Calu3 (cell line): ENCODE measurements around the gene DNAH6. TPM values are rescaled to one million over a fixed set of nuclear protein-coding genes. Genes with fewer than 3 reads are reported as not detected.

ENCODE experiments used
- BruUV-seq: library from RNA; stranded (reverse); fragments of 400-500 nt; replicated peaks from 2 replicates; lab custom pipeline; 2021; lab: Mats Ljungman, UMichigan
- CTCF ChIA-PET: fragments of 300-600 bp; sonication (Branson Sonifier 250); formaldehyde crosslinking; loops from one replicate; lab custom pipeline; 2022; ENCODE audit warnings: antibody characterized with exemption; lab: Charles Lee
- DNase-seq: peaks from one replicate; pipeline ENCODE4 v3.0.0; 2022
- H3K27ac Mint-ChIP-seq: one replicate; pipeline ENCODE4 v1.8.0; 2022; ENCODE audit warnings: mixed read lengths; ENCODE audit not compliant: unreplicated experiment
- H3K27me3 Mint-ChIP-seq: one replicate; pipeline ENCODE4 v1.8.0; 2022; ENCODE audit warnings: mixed read lengths; ENCODE audit not compliant: unreplicated experiment
- H3K36me3 Mint-ChIP-seq: one replicate; pipeline ENCODE4 v1.8.0; 2022; ENCODE audit warnings: mild to moderate bottlenecking, moderate library complexity, mixed read lengths; ENCODE audit not compliant: insufficient read depth, unreplicated experiment
- H3K4me1 Mint-ChIP-seq: one replicate; pipeline ENCODE4 v1.8.0; 2022; ENCODE audit warnings: mild to moderate bottlenecking, low read depth, mixed read lengths; ENCODE audit not compliant: unreplicated experiment
- H3K4me3 Mint-ChIP-seq: one replicate; pipeline ENCODE4 v1.8.0; 2022; ENCODE audit warnings: mild to moderate bottlenecking, low read depth, moderate library complexity, mixed read lengths; ENCODE audit not compliant: unreplicated experiment
- H3K9me3 Mint-ChIP-seq: one replicate; pipeline ENCODE4 v1.8.0; 2022; ENCODE audit warnings: low read depth, mixed read lengths; ENCODE audit not compliant: unreplicated experiment
- intact Hi-C: fragments of 100-400 bp; cut with micrococcal nuclease; formaldehyde crosslinking; loops from one replicate; pipeline ENCODE4 v1.10.0; 2022; ENCODE audit not compliant: unreplicated experiment
- total RNA-seq: library from RNA; stranded (reverse); gene quantifications from 2 replicates; pipeline ENCODE4 v1.2.3, GENCODE V29; 2022
- TF ChIP-seq, protein P1 (sequence below): fragments of 200-600 bp; IDR thresholded peaks from one replicate; pipeline ENCODE4 v1.8.0; 2022; ENCODE audit warnings: antibody characterized with exemption; ENCODE audit not compliant: unreplicated experiment

Gene DNAH6
- total RNA-seq, 1 experiment from 2014 or later: 1.3 TPM

DNA sequence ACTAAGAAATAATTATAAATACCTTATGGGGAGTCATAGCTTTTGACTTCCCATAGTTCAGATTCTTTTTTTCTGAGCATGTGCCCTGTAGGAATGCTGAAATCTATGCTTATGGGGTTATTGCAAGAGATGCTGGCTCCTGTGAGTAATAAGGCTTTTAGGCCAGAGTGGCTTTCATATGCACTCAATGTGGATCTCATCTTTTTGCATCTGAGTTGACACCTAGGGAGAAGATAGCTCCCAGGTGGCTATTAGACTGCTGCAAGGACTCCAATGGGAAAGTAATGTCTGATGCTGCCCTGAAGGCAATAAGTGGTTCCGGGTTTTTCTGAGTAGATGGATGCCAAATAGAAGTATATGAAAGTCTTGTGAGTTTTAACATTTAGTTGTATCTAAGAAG is 21.0 kb downstream of the DNAH6 start:
- TF ChIP-seq, protein P1, sequence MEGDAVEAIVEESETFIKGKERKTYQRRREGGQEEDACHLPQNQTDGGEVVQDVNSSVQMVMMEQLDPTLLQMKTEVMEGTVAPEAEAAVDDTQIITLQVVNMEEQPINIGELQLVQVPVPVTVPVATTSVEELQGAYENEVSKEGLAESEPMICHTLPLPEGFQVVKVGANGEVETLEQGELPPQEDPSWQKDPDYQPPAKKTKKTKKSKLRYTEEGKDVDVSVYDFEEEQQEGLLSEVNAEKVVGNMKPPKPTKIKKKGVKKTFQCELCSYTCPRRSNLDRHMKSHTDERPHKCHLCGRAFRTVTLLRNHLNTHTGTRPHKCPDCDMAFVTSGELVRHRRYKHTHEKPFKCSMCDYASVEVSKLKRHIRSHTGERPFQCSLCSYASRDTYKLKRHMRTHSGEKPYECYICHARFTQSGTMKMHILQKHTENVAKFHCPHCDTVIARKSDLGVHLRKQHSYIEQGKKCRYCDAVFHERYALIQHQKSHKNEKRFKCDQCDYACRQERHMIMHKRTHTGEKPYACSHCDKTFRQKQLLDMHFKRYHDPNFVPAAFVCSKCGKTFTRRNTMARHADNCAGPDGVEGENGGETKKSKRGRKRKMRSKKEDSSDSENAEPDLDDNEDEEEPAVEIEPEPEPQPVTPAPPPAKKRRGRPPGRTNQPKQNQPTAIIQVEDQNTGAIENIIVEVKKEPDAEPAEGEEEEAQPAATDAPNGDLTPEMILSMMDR: no peak
- no peak overlapping the region for H3K4me3 Mint-ChIP-seq

DNA sequence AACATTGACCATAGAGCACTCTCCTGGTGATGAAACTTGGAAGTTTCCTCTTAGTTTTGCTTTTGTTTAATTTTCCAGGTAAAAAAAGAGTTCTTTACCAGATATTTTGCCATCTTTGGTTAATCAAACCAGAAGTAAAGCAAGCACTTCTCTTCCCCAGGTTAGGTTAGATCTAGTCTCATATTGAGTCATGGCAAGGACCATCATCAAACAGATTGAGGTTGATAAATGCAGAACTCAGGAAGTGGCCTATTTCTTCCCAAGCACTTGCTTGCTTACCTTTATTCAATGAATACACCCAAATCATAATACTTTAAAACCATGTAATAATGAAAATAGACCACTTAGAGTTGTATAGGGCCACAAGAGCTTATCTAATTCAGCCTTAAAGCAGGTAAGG is 23.4 kb downstream of the DNAH6 start:
- TF ChIP-seq, protein P1: no peak
- no peak overlapping the region for H3K4me3 Mint-ChIP-seq
- H3K36me3 Mint-ChIP-seq: no peaks in the 10 kb centered on the region
- no peak overlapping the region for H3K27ac Mint-ChIP-seq
- peaks cover 17% of the 10 kb centered on the region for H3K27me3 Mint-ChIP-seq
- CTCF ChIA-PET: no interaction called here
- no peak for DNase-seq
- H3K9me3 Mint-ChIP-seq: no peaks in the 10 kb centered on the region
- BruUV-seq: no TSS peak
- H3K4me1 Mint-ChIP-seq: no peaks in the 10 kb centered on the region
- intact Hi-C loops: no loop called here

More for the DNA sequence above, 21.0 kb downstream of the DNAH6 start:
- no peak for DNase-seq
- BruUV-seq: no TSS peak
- H3K27ac Mint-ChIP-seq: no peak overlapping the region
- no peaks in the 10 kb centered on the region for H3K9me3 Mint-ChIP-seq
- intact Hi-C loops: no loop called here
- CTCF ChIA-PET: no interaction called here
- H3K36me3 Mint-ChIP-seq: no peaks in the 10 kb centered on the region
- H3K27me3 Mint-ChIP-seq: peaks cover 17% of the 10 kb centered on the region
- no peaks in the 10 kb centered on the region for H3K4me1 Mint-ChIP-seq

DNA sequence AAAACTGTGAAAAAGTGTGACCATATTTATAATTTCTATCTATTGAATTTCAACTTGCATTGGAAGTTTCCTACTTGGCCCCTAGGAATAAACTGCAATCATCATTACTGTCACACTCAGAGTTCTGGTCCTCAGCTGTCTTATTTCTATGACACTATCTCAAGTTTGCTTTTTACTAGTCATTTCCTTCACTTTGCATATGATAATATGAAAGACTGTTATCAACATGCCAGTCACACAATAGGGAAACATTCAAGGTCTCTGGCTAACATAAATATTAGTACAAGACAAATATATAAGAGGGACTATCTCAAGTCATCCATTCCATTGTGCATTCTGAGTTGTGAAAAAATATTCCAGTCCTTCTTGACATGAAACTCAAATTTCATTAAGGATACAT is 28.7 kb downstream of the DNAH6 start:
- intact Hi-C loops: no loop called here
- no peak overlapping the region for H3K4me3 Mint-ChIP-seq
- CTCF ChIA-PET: no interaction called here
- H3K36me3 Mint-ChIP-seq: no peaks in the 10 kb centered on the region
- no peaks in the 10 kb centered on the region for H3K9me3 Mint-ChIP-seq
- DNase-seq: no peak
- H3K27me3 Mint-ChIP-seq: peaks cover 17% of the 10 kb centered on the region
- TF ChIP-seq, protein P1: no peak
- BruUV-seq: no TSS peak
- no peaks in the 10 kb centered on the region for H3K4me1 Mint-ChIP-seq
- H3K27ac Mint-ChIP-seq: no peak overlapping the region

DNA sequence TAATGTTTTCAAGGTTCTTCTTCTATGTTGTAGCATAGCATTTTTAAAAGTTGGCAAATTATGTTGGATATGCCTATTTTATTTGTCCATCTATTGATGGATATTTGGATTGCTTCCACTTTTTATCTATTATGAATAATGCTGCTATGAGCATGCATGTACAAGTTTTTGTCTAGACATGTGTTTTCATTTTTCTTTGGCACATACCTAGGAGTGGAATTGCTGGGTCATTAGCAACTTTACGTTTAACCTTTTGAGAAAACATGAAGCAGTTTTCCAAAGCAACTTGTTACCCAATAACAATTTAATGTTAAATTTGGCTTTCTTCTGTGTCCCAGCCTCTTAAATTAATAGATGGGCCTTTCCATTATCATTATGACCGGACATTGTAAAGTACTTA is 30.3 kb downstream of the DNAH6 start:
- H3K36me3 Mint-ChIP-seq: no peaks in the 10 kb centered on the region
- peaks cover 5% of the 10 kb centered on the region for H3K27me3 Mint-ChIP-seq
- H3K27ac Mint-ChIP-seq: no peak overlapping the region
- no peaks in the 10 kb centered on the region for H3K4me1 Mint-ChIP-seq
- no peaks in the 10 kb centered on the region for H3K9me3 Mint-ChIP-seq
- TF ChIP-seq, protein P1: no peak
- no peak overlapping the region for H3K4me3 Mint-ChIP-seq
- CTCF ChIA-PET: no interaction called here
- BruUV-seq: no TSS peak
- intact Hi-C loops: no loop called here
- no peak for DNase-seq
